GM20000 (cell line): ENCODE results near the gene PTGDR2.

Experiments used
- DNase-seq: peaks from one replicate; pipeline ENCODE4 v3.0.0; 2012; ENCODE audit warnings: low spot score
- CTCF ChIP-seq: IDR thresholded peaks from 2 replicates; pipeline ENCODE4 v1.5.1; 2012; ENCODE audit warnings: mild to moderate bottlenecking, control low read depth; ENCODE audit errors: extremely low read depth, missing control alignments

The PTGDR2 gene

GRCh38 chr11:60847896-60848295, 7.9 kb downstream of the PTGDR2 start:
- no peak for TF ChIP-seq CTCF
- DNase-seq: no peak

GRCh38 chr11:60847281-60847680, 8.5 kb downstream of the PTGDR2 start:
- TF ChIP-seq CTCF: no peak
- no peak for DNase-seq

- no peak for DNase-seq
- TF ChIP-seq CTCF: no peak
These were observed 10.4 kb downstream of the PTGDR2 start for GRCh38 chr11:60845338-60845737.

GRCh38 chr11:60844870-60845221, 10.9 kb downstream of the PTGDR2 start:
- TF ChIP-seq CTCF: no peak
- DNase-seq: no peak

GRCh38 chr11:60844045-60844869, 11.5 kb downstream of the PTGDR2 start:
- TF ChIP-seq CTCF: no peak
- no peak for DNase-seq

- no peak for DNase-seq
- no peak for TF ChIP-seq CTCF
These were observed 12.8 kb downstream of the PTGDR2 start for GRCh38 chr11:60842668-60843600.
